Heart left ventricle (tissue), 16 donors: ENCODE results near the gene MBD1. TPM values are rescaled to one million over a fixed set of nuclear protein-coding genes. Genes with fewer than 3 reads are reported as not detected.
A peak's percentile ranks its signal among the peaks of the same experiment; 100 is the strongest.

Experiments used
- ATAC-seq, 4 donors: fragments of 200-7000 bp; cut with Tn5 transposase; one replicate each; pipeline ENCODE4 v1.9.1; 2020 to 2022; ENCODE audit warnings: moderate library complexity in 4 of 4, mild to moderate bottlenecking in 3 of 4, moderate number of reproducible peaks in 1 of 4
- DNase-seq, 5 donors: peaks; one replicate each; pipeline ENCODE4 v3.0.0-alpha.2; 2020
- H3K27ac ChIP-seq, 12 donors: fragments of 200-600 bp; sonication (generic) in 4 of 12; one replicate each; pipeline versions ENCODE4 v1.5.0 to v1.8.0; 2016 to 2022; ENCODE audit warnings: mild to moderate bottlenecking in 2 of 12
- H3K27me3 ChIP-seq, 9 donors: fragments of 200-600 bp; sonication (generic) in 2 of 9; one replicate each; pipeline versions ENCODE4 v1.5.1 to v1.8.0; 2016 to 2022; ENCODE audit warnings: mild to moderate bottlenecking in 3 of 9
- H3K36me3 ChIP-seq, 9 donors: fragments of 200-600 bp; sonication (generic) in 2 of 9; one replicate each; pipeline versions ENCODE4 v1.5.0 to v1.8.0; 2018 to 2022; ENCODE audit warnings: mild to moderate bottlenecking in 2 of 9
- H3K4me1 ChIP-seq, 12 donors: fragments of 200-600 bp; sonication (generic) in 4 of 12; one replicate each; pipeline versions ENCODE4 v1.5.0 to v1.8.0; 2016 to 2022; ENCODE audit warnings: mild to moderate bottlenecking in 3 of 12
- H3K4me3 ChIP-seq, 12 donors: fragments of 200-600 bp; sonication (generic) in 4 of 12; one replicate each; pipeline versions ENCODE4 v1.5.0 to v1.8.0; 2017 to 2022; ENCODE audit warnings: mild to moderate bottlenecking in 9 of 12, moderate library complexity in 4 of 12
- H3K9me3 ChIP-seq, 12 donors: fragments of 200-600 bp; sonication (generic) in 4 of 12; one replicate each; pipeline versions ENCODE4 v1.5.0 to v1.8.0; 2016 to 2022; ENCODE audit warnings: mild to moderate bottlenecking in 1 of 12
- POLR2A ChIP-seq, 2 donors: fragments of 450-650 bp; IDR thresholded peaks; one replicate each; pipeline ENCODE4 v1.6.1; 2017; ENCODE audit warnings: antibody characterized with exemption in 2 of 2, mild to moderate bottlenecking in 2 of 2, moderate library complexity in 2 of 2
- WGBS, 4 donors: extraction: QIAGEN DNeasy Blood & Tissue Kit in 2 of 4; methylation state at CpG; one replicate each; pipeline versions ENCODE4 v1.1.5 to v1.1.7; 2013 to 2018; 5-methylcytosine and 5-hydroxymethylcytosine counted together
- intact Hi-C, 10 donors: fragments of 100-400 bp; cut with DNase I; formaldehyde crosslinking; loops; one replicate each; pipeline versions ENCODE4 v1.11.1 to v1.14.2; 2022
- polyA plus RNA-seq, 2 donors: library from polyadenylated mRNA; stranded (reverse); fragments of 200-250 nt; gene quantifications; one replicate each; pipeline ENCODE4 v1.2.3, GENCODE V29; 2013
- total RNA-seq, 9 donors: library from RNA; depleted of rRNA in 2 of 9; stranded (reverse); fragments of >200 nt in 2 of 9; fragmentation: NEBNext Ultra II Directional in 3 of 9; extraction: Animal tissue kit (Norgen Biotek cat#: 25700) in 3 of 9; gene quantifications; one replicate each; pipeline versions ENCODE4 v1.1.0 to v1.2.4, GENCODE V29; 2016 to 2023
- TF ChIP-seq, protein P1 (sequence below), 12 donors: fragments of 200-600 bp; sonication (generic) in 4 of 12; IDR thresholded peaks; one replicate each; pipeline versions ENCODE4 v1.5.0 to v1.8.0; 2018 to 2022; ENCODE audit warnings: antibody characterized with exemption in 12 of 12, mild to moderate bottlenecking in 5 of 12
- donor health status: ischemic (EF 13 %, LVEDD 7.1; RV severe dilation, severe dysfunction).
- donor health status: healthy with polysubstance abuse.
- donor health status: DM: no; HTN: yes; CAD: no.
- donor health status: DM: no; HTN: no; CAD: no.
- donor health status: ischemic (EF 25% LVEDD 6.9; RV normal size, moderate dysfunction).
- donor health status: ischemic (EF 25% LVEDD 5.7; RV mildly dilated, moderate dysfunction).
- donor health status: healthy.
- donor health status: DM: yes; HTN: yes; CAD: no.
- donor health status: ischemic (EF 35%, LVEDD 5.7; RV mildly dilated, moderate dysfunction).
- donor health status: nonischemic (EF 11% LVEDD 7.7; RV severe dilation, severe dysfunction).
- donor health status: DM: yes; HTN: yes; CAD: no.
- donor health status: PGD.
- donor health status: ischemic (EF 29% LVEDD 5.4; RV normal size, mild dysfunction).
- donor health status: nonischemic (EF 23%, LVEDD 6.1; RV moderate dilation, normal function).

Gene MBD1
- total and polyA plus RNA-seq, 11 donors, result 22.4 to 87.7 (median 51.4) TPM

DNA sequence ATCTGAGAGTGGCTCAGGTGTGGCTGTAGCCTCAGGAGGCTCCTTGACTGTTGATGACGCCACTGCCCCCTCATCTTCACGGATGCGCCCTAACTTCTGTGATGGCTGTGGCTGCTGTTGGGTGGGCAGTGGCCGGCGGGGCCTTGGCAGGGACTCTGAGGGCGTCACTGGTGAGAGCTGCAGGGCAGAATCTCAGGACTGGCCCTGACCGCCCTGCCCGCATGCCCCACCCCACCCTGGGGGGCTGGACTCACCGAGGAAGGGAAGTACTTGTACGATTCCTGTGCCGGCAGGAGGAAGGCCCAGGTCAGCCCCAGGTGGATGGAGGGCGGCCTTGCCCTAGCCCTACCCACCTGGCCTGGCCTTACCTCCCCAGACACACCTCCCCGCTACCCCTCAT is 3.7 kb upstream of the MBD1 start:
- DNase-seq (peak in 1 of 5 donors; percentile 58), ATAC-seq (no peak)
- no peaks in the 10 kb centered on the region for H3K9me3 ChIP-seq
- intact Hi-C loops, result loop anchor here in 6 of 10 donors (5.0 to 10.0 kb wide), 8 partner anchors 87 to 790 kb away; partner anchors contain the start of genes RPL17 (in 2 of the 6), ACAA2 (in 1 of the 6), ELAC1 (in 1 of the 6) and ME2 (in 1 of the 6)
- no peak overlapping the region for H3K27ac ChIP-seq
- TF ChIP-seq POLR2A (IDR thresholded peaks at IDR 0.05), result no peak
- TF ChIP-seq, protein P1, sequence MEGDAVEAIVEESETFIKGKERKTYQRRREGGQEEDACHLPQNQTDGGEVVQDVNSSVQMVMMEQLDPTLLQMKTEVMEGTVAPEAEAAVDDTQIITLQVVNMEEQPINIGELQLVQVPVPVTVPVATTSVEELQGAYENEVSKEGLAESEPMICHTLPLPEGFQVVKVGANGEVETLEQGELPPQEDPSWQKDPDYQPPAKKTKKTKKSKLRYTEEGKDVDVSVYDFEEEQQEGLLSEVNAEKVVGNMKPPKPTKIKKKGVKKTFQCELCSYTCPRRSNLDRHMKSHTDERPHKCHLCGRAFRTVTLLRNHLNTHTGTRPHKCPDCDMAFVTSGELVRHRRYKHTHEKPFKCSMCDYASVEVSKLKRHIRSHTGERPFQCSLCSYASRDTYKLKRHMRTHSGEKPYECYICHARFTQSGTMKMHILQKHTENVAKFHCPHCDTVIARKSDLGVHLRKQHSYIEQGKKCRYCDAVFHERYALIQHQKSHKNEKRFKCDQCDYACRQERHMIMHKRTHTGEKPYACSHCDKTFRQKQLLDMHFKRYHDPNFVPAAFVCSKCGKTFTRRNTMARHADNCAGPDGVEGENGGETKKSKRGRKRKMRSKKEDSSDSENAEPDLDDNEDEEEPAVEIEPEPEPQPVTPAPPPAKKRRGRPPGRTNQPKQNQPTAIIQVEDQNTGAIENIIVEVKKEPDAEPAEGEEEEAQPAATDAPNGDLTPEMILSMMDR (IDR thresholded peaks at IDR 0.05), result no peak
- H3K4me3 ChIP-seq, result no peak overlapping the region
- WGBS, 4 donors, result 92 to 93% (median 93%) methylated on average over 13 of the region's 13 CpGs
- no peaks in the 10 kb centered on the region for H3K27me3 ChIP-seq
- H3K36me3 ChIP-seq, result peaks cover 0 to 35% (median 20%) of the 10 kb centered on the region in 9 donors
- peaks cover 3 to 34% (median 13%) of the 10 kb centered on the region in 12 donors for H3K4me1 ChIP-seq

DNA sequence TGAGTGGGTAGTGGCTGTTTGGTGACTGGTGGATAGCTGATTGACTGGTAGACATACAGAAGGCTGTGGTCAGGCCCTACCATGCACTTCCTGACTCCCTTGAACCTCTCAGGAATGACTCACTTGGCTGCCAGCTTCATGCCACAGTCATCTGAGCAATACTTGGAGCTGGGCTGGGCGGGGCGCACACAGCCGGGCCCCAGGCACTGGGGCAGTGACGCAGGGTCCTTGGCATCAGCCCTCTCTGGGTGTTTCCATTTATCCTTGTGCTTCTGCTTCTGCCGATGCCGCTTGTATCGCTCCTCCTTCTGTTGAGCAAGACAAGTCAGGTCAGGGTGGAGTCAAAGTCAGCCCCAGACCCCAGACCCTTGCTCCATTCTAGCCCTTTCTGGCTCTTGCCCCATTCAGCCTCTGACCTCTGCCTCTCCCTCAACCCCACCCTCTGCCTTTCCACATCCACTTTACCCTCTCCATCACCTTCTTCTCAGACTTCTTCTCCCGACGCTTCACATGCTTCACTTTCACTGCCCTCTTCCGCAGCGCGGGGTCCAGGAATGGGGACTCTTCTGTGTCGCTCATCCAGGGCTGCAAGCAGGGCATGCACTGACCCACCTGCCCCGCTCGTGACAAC is 3.0 kb upstream of the MBD1 start:
- 94 to 98% (median 96%) methylated on average over 14 to 15 of the region's 15 CpGs for WGBS, 4 donors
- intact Hi-C loops, result loop anchor here in 6 of 10 donors (5.0 to 10.0 kb wide), 6 partner anchors 88 to 790 kb away; partner anchors contain the start of genes RPL17 (in 2 of the 6), ACAA2 (in 1 of the 6), ELAC1 (in 1 of the 6) and SKA1 (in 1 of the 6)
- TF ChIP-seq, protein P1 (IDR thresholded peaks at IDR 0.05), result no peak
- TF ChIP-seq POLR2A (IDR thresholded peaks at IDR 0.05), result no peak
- Histone ChIP-seq H3K36me3 (peaks cover 0 to 39% (median 20%) of the 10 kb centered on the region in 9 donors), H3K9me3 (no peaks in the 10 kb centered on the region), H3K27me3 (no peaks in the 10 kb centered on the region), H3K27ac (no peak overlapping the region), H3K4me3 (no peak overlapping the region), H3K4me1 (peaks cover 3 to 41% (median 19%) of the 10 kb centered on the region in 12 donors)
- no peak for ATAC-seq
- DNase-seq, result no peak

DNA sequence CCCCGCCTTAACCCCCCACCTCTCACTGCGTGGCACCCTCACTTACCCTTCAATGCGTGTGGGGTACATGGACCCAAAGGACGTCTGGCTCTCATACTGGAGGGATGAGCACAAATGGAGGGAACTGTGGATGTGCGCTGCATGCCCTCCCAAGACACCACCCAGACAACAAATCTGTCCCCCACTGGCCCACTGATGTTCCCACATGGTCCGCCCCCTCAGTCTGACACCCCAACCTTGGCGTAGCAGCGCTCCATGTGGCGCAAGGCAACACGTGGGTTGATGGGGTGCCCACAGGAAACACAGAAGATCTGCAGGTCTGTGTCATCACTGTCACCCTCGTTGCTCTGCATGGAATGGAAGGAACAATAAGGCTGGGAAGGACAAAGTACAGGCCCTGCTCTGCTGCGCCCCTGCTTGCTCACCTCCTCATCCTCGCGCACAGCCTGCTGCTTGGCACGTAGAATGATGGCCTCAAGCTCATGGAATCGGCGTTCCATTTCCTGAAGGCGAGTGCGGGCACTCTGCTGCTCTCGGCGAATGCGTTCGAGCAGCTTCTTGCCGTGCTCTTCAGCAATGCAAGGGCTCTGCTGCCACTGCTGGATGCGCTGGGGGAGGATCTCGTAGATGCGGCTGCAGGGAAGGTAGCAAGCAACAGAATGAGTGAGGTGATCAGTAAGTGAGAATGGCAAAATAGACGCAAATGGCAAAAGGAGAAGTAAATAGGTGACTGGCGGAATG is 2.3 kb upstream of the MBD1 start:
- no peak overlapping the region for H3K27ac ChIP-seq
- intact Hi-C loops, result loop anchor here in 6 of 10 donors (5.0 to 10.0 kb wide), 6 partner anchors 89 to 789 kb away; partner anchors contain the start of genes RPL17 (in 2 of the 6), ACAA2 (in 1 of the 6), ELAC1 (in 1 of the 6) and SKA1 (in 1 of the 6)
- no peaks in the 10 kb centered on the region for H3K27me3 ChIP-seq
- DNase-seq (peak in 1 of 5 donors; percentile 51), ATAC-seq (no peak)
- TF ChIP-seq, protein P1 (IDR thresholded peaks at IDR 0.05), result no peak
- TF ChIP-seq POLR2A (IDR thresholded peaks at IDR 0.05), result no peak
- H3K4me1 ChIP-seq, result peaks cover 3 to 46% (median 24%) of the 10 kb centered on the region in 12 donors
- WGBS, 4 donors, result 92 to 96% (median 94%) methylated on average over 25 to 29 of the region's 29 CpGs
- H3K9me3 ChIP-seq, result no peaks in the 10 kb centered on the region
- H3K4me3 ChIP-seq, result no peak overlapping the region
- H3K36me3 ChIP-seq, result peaks cover 0 to 46% (median 27%) of the 10 kb centered on the region in 9 donors
